Purkinje cell (primary cell): ENCODE measurements around the gene ELAVL3. TPM values are rescaled to one million over a fixed set of nuclear protein-coding genes. Genes with fewer than 3 reads are reported as not detected.

Experiments
- polyA plus RNA-seq: library from polyadenylated mRNA; unstranded; fragments of >200 nt; fragmentation: Nextera tagmentation; gene quantifications from 2 replicates; pipeline ENCODE4 v1.2.1, GENCODE V29; 2014

Gene ELAVL3
- polyA plus RNA-seq: 4.9 and 6.3 TPM in 2 replicates

GRCh38 chr19:11480715-11481533, at the start of gene ELAVL3:
Gene ELAVL3 (minus strand): TSS chr19:11481046. CDS start chr19:11480608, 438 bp downstream.

GRCh38 chr19:11528551-11529341, 47.9 kb upstream of the ELAVL3 start, which contains the start of gene ECSIT:
Gene ECSIT (minus strand): TSS chr19:11529134. CDS start chr19:11519170, 9,964 bp downstream.

GRCh38 chr19:11505504-11506100, 24.8 kb upstream of the ELAVL3 start, which contains the start of gene ZNF653:
Gene ZNF653 (minus strand): TSS chr19:11505839. CDS start chr19:11505786, 53 bp downstream.

GRCh38 chr19:11435057-11435832, 45.6 kb downstream of the ELAVL3 start, which contains the start of the genes ODAD3 and PRKCSH:
Gene ODAD3 (minus strand): TSS chr19:11435121. CDS start chr19:11435016, 105 bp downstream.
Gene PRKCSH (plus strand): TSS chr19:11435635. CDS start chr19:11436118, 483 bp downstream.

GRCh38 chr19:11418549-11419506, 62.0 kb downstream of the ELAVL3 start, which contains the start of gene RGL3:
Gene RGL3 (minus strand): TSS chr19:11419314. CDS start chr19:11419278, 36 bp downstream.

Other genes starting within 250 kb of the ELAVL3 start
- gene ANGPTL8, start 241.4 kb downstream of the ELAVL3 start, polyA plus RNA-seq: not detected in 2 replicates
- 0.66 TPM in 1 of 2 replicates, not detected in the other for gene DOCK6, start 218.5 kb downstream of the ELAVL3 start, polyA plus RNA-seq
- not detected in 2 replicates for gene TSPAN16, start 184.9 kb downstream of the ELAVL3 start, polyA plus RNA-seq
- gene RAB3D, start 141.4 kb downstream of the ELAVL3 start, polyA plus RNA-seq: 0.90 and 1.9 TPM in 2 replicates
- gene TMEM205, start 134.8 kb downstream of the ELAVL3 start, polyA plus RNA-seq: 56.6 and 111 TPM in 2 replicates
- 0.47 and 2.0 TPM in 2 replicates for gene CCDC159, start 134.5 kb downstream of the ELAVL3 start, polyA plus RNA-seq
- gene PLPPR2, start 125.6 kb downstream of the ELAVL3 start, polyA plus RNA-seq: 8.4 and 12.7 TPM in 2 replicates
- 1.2 TPM in 1 of 2 replicates, not detected in the other for gene SWSAP1, start 106.4 kb downstream of the ELAVL3 start, polyA plus RNA-seq
- gene EPOR, start 96.7 kb downstream of the ELAVL3 start, polyA plus RNA-seq: 4.7 and 5.7 TPM in 2 replicates
- 3.5 TPM in 1 of 2 replicates, not detected in the other for gene RGL3, start 61.7 kb downstream of the ELAVL3 start, polyA plus RNA-seq
- 0.99 and 3.2 TPM in 2 replicates for gene ODAD3, start 45.9 kb downstream of the ELAVL3 start, polyA plus RNA-seq
- 13.8 and 37.1 TPM in 2 replicates for gene PRKCSH, start 45.4 kb downstream of the ELAVL3 start, polyA plus RNA-seq
- not detected in 2 replicates for gene ZNF653, start 24.8 kb upstream of the ELAVL3 start, polyA plus RNA-seq
- gene ECSIT, start 48.1 kb upstream of the ELAVL3 start, polyA plus RNA-seq: 10.3 and 11.8 TPM in 2 replicates
- not detected in 2 replicates for gene CNN1, start 57.8 kb upstream of the ELAVL3 start, polyA plus RNA-seq
- 17.2 and 21.9 TPM in 2 replicates for gene ELOF1, start 78.2 kb upstream of the ELAVL3 start, polyA plus RNA-seq
- gene ACP5, start 96.6 kb upstream of the ELAVL3 start, polyA plus RNA-seq: not detected in 2 replicates
- 8.2 and 9.8 TPM in 2 replicates for gene ZNF627, start 116.4 kb upstream of the ELAVL3 start, polyA plus RNA-seq